ENCODE results near the gene SF3B1.
"Not testable (repeated sequence)": the region's sequence is repeated elsewhere in the genome, so short reads cannot be mapped to it uniquely, and the experiment has no call there.

The SF3B1 gene

DNA sequence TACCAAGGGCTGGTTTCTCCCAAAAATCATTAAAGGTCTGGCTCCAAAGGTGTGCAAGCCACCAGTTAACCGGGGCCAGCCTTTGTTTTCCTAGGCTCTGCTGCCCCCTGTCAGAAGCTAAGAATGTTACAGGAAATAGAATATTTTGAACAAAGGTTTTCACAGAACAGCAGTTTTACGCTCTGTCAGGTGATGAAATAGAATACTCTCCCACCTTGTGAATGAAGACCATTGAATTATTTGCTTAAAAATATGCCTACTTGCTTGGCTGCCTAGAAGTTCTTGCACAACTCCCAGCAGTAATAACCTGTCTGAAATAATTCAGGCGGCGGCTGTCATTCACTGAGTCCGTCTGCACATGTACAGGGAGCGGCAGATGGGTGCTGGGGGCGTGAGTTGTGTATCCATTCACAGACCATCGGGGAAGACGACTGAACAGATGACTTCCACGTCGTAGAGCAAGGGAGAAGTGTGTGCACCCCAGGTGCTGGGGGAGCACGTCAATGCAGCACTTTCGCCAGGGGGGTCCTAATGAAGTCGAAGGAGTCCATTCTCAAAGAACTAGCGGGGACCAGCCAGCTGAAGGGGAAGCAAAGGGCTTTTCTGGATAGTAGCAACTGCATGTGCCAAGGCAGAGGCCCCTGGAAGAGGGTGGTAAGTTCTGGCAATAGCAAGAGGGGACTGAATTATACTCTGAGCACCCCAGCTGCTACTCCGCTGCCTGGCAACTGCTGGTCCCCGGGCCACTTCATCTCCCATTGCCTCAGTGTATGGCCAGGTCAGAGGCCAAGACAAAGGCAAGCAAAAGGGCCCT, 56.1 kb downstream of the SF3B1 start:
- peak; percentile 42 for DNase-seq

DNA sequence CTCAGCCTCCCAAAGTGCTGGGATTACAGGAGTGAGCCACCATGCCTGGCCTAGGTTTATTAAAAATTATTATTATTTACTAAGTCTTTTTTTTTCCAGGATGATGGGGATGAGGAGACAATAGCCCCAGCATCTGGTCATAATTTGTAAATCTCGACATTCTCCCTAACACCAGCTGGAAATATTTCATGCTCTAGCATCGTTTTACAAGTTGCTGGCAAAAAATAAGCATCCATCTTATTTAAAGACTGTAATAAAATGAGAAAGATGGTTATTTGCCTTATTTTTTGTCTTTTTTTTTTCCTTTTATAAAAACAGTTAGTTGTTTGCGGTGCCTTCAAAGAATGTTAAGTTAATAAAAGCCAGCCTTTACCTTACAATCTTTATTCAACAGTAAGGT, 56.7 kb downstream of the SF3B1 start:
- no peak for DNase-seq

DNA sequence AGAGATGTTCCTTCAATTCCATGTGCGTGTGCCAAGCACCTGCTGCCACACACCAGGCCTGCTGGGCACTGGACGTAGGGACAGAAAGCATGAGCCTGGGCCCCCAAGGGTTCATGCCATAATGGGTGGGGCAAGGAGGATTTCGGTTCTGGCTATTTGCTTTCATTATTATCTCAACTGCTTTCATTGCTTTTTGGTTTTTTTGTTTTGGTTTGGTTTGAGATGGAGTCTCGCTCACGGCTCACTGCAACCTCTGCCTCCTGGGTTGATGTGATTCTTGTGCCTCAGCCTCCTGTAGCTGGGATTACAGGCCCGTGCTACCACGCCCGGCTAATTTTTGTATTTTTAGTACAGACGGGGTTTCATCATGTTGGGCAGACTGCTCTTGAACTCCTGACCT, 57.2 kb downstream of the SF3B1 start:
- DNase-seq, result no peak

DNA sequence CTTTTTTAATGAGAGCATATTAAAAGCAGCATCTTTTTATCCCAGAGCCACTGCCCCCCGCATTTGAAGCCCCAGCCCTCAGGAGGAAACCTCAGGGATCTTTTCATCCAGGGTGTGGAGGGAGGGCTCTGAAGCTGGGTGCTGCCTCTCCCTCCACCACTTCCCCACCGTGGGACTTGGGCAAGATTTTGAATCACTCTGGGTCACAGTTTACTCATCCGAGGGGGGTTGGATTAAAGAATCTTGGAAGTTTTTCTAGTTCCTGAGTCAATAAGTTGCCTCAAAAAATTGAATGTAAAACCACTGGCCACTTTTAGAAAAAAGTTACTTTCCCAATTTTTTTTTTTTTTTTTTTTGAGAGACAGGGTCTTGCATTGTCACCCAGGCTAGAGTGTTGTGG, 62.2 kb downstream of the SF3B1 start:
- DNase-seq, result no peak

DNA sequence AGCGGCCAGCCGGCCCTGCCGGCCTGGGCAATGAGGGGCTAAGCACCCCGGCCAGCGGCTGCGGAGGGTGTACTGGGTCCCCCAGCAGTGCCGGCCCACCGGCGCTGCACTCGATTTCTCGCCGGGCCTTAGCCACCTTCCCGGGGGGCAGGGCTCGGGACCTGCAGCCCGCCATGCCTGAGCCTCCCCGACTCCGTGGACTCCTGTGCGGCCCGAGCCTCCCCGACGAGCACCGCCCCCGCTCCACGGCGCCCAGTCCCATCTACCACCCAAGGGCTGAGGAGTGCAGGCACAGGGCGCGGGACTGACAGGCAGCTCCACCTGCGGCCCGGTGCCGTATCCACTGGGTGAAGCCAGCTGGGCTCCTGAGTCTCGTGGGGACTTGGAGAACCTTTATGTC, 64.2 kb downstream of the SF3B1 start:
- not testable (repeated sequence) for DNase-seq

DNA sequence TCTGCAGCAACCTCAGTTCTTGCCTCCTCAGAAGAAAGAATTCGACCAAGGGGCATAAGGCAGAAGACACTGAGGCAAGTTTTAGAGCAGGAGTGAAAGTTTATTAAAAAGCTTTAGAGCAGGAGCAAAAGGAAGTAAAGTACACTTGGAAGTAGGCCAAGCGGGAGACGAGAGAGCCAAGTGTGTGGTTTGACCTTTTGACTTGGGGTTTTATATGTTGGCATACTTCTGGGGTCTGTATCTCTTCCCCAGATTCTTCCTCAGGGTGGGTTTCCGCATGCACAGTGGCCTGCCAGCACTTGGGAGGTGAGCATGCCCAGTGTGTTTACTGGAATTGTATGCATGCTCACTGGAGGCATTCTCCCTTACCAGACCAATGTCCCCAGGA, 64.9 kb downstream of the SF3B1 start:
- no peak for DNase-seq

DNA sequence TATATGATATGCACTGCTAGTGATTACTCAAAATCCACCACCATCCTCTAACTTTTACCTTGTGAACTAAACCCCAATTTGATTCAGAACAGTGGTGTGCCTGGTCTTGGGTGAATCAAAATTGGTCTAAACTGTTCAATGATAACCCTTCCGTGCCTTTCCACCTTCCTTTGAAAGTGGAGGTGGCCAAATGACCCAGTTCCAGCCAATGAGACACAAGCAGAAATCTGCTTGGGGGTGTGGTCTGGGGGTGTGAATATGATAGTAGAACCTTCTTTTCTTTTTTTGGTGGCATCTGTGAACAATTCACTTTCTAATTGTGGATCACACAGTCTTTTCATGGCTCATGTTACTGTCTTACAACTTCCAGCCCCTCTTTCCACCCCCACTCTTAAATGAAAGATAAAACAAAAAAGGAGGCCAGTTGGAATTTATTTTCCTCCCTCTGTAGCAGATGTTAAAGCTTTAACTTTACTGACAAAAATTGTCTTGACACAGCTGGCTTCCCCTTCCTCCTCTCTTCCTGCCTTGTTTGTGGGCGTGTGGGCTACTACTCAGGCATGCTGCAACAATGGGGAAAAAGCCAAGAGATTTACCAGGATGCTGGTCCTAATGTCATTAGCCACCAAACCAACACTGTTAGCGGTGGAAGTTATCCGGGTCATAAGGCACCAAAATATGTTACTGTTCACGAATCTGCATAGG, 65.4 kb downstream of the SF3B1 start:
- DNase-seq, result peak; percentile 36

DNA sequence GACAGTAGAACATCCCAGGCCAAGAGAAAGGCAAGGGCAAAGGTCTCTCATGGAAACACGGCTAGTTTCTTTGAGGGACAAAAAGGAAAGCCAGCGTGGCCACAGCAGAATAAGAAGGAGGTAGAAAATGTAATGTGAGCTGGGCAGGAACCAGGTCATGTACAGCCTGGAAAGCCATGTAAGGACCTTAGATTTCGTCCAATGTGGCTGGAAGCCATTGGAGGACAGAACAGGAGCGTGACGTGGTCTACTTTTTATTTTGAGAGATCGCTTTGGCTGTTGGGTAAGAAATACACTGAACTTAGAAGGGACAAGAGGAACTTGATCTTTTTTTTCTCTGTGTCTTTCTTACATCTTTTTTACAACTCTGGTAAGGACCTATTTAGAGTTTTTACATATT, 66.4 kb downstream of the SF3B1 start:
- no peak for DNase-seq

DNA sequence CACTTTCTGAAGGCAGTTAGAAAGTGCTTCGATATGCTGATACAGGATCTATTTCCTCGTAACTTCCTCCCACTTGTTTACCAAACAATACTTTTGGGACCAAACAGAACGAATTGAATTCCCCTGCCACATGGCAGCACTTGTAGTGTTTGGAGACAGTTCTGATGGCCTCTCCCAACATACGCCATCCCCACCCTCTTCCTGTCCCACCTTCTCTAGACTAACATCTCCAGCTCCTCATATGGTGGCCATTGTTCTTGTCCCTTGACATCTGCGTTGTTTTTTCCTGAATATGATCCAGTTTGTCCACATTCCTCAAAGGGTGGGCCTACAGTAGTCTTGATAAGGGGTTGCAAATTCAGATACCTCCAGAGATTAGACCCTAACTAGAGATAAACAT, 70.8 kb downstream of the SF3B1 start:
- no peak for DNase-seq

DNA sequence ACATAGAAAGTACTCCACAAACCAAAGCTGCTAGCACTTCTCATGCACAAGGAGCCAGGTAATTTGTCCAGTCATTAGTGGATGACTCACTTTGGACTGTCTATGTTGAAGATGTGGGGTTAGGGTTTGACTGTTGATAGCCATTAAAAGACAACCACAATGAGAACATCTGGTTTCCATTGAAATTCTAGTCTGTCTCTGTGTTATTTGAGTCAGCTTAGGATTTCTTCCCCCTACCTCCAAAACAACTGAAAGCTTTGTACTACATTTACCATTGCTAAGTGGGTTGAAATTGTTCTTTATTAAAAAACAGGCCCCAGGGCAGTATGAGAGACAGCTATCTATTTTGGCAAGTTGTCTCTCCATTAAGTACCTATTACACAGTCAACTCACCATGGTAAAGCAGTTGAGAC, 74.1 kb downstream of the SF3B1 start:
- peak; percentile 91 for DNase-seq

DNA sequence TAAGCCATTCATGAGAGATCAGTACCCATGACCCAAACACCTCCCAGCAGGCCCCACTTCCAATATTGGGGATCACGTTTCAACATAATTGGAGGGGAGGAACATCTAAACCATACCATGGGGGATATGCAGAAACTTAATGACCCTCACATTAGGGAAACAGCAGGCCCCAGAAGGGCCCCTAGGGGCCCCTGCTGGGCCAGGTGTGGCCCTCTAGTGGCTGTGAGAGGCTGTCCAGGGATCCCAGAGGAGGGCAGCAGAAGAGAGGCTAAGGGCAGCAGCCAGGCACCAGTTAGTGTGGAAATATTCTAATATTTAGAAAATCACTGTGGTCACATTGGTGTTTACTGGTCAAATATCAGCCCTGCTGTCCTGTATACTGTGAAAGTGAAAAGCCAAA, 75.0 kb downstream of the SF3B1 start:
- DNase-seq, result no peak

DNA sequence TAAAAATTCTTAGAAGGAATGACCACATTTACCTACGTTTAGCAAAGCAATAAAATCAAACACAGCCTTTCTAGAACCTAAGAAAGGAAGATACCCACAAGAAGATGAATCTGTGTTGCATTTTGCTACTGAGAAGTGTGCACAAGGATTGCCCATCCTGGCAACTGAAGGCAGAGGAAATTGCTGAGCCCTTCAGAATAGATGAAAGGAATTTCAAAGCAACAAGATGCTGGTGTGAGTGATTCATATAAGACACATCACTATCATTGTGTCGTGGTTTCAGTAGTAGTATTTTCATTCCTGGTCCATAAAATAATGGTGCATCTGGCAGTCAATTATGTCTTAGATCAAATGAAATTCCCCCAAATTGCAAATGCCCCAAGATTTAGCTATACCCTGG, 75.9 kb downstream of the SF3B1 start:
- peak; percentile 59 for DNase-seq

DNA sequence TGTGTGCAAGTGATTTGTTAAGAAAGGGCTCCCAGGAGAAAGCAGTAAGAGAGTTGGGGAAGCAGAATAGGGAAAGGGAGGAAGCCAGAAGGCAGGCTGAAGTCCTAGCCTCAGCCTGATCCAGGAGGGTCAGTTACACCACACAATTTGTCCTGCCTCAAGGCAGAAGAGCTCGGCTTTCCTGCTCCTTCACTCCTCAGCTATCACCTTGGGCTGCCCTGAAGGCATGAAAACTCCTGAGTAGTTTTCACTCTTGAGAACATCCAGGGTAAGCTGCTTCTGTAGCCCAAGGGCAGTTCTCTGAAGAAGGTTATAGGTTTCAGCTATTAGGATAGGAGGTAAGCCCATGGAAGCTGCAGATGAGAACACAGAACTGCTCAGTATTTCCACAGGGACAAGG, 76.8 kb downstream of the SF3B1 start:
- no peak for DNase-seq

DNA sequence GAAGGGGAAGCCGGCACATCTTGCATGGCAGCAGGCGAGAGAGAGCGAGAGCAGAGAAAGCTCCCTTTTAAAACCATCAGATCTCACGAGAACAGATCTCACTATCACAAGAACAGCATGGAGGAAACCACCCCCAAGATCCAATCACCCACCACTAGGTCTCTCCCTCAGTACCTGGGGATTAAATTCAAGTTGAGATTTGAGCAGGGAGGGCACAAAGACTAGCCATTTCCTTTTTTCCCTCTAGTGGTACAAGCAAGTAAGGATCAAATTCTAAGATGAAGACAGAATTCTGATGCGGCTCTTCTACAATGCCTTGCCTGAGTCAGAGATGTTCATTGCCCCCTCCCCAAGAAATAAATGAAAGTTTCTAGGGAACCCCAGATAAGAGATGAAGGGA, 78.7 kb downstream of the SF3B1 start:
- DNase-seq, result no peak

DNA sequence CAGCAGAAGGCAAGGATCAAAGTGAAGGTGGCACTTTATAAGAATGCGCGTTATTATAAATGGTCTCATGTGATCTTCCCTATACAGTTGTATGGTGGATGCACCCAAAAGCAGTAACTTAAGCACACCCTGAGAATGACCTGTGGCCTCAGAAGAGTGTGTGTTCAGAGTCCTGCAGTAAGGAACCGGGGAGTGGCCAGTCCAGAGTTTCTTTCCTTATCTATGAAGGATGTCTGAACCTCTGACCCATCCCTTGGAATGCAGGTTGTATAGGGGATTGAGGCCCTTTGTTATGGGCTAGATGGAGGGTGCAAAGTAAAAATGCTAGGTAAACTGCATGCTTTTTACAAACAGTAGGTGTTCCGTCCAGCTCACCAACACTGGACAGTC, 80.7 kb downstream of the SF3B1 start:
- no peak for DNase-seq

DNA sequence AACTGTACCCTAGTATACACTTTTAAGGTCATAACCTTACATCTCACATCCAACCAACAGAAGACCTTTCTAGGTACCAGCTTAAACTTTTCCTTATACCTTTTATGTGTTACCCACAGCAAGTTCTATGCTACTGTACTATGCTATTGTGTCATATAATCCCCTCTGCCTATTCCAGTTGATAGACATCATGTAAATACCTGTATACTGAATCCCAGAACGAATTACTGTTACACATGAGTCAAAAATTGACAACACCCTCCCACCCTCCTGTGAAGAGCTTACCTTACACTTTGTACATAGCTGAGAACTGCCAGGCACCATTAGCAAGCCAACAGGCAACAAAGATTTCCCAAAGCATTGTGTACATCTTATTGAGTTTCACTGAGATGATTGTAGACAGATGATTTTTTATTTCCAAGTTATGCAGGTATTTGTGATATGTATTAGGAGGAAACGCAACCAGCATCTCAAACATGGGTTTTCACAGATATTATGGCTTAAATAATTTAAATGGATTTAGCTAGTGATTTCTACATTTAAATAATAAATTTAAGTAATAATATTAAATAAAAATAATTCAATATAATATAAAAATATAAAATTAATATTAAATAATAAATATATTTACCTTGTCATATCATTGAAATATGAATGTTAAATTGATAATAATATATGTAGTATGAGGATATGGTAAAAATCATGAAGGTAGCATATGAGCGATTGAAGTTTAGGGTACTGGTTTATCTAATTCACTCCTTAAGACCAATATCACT, 81.2 kb downstream of the SF3B1 start:
- DNase-seq, result no peak

DNA sequence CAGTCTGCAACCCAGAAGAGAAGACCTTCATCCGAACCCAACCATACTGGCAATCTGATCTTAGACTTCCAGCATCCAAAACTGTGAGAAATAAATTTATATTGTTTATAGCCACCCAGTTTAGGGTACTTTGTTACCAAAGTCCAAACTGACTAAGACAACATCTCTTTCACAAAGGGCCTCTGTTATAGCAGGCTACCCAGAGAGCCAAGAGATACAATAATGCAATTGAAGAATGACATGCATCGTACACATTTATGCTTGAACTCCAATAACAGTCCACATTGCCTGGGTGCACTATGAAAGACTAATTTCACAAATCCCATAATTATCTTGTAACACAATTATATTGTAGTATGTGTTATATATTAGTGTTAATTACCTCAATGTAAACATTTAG, 85.1 kb downstream of the SF3B1 start:
- DNase-seq, result no peak

DNA sequence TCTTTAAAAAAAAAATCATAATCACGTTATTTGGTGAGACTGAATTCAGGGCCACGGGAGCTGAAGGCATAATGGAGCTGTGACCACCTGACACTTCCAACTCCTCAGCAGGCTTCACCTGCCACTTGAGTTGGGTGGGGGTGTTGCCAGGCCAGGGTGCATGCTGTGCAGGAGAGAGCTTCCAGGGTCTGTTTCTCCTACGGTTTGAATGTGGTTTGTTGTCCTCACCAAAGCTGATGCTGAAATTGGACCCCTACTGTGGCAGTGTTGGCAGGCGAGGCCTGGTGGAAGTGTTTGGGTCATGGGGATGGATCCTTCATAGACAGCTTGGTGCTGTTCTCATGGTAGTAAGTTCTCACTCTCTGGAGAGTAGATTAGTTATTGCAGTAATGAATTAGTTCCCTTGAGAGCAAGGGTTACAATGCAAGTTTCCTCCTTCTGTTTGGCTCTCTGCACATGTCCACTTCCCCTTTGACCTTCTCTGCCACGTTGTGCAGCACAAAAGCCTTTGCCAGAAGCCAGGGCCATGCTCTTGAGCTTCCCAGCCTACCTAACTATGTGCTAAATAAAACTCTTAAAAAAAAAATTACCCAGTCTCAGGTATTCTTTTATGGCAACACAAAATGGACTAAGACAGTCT, 86.0 kb downstream of the SF3B1 start:
- DNase-seq, result no peak

DNA sequence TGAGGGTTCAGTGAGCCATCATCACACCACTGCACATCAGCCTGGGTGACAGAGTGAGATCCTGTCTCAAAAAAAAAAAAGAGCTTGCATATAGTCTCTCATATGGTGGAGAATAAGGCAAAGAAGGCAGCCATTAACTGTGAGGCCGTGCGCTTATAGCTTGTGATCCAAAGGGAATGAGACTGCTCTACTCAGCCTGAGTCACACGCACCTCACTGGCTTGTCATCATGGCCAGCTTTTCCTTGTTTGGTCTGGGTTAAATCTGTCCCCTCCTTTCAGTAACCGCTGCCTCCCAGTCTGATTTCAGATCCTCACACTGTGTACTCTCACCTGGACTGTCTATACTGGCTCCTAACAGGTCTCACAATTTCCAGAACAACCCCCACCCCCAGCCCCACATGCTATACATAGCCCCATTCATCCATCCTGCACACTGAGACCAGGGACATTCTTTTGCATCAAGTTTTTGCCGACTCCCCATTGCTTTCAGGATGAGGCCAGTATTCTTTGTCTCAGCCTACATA, 88.9 kb downstream of the SF3B1 start:
- DNase-seq, result no peak

DNA sequence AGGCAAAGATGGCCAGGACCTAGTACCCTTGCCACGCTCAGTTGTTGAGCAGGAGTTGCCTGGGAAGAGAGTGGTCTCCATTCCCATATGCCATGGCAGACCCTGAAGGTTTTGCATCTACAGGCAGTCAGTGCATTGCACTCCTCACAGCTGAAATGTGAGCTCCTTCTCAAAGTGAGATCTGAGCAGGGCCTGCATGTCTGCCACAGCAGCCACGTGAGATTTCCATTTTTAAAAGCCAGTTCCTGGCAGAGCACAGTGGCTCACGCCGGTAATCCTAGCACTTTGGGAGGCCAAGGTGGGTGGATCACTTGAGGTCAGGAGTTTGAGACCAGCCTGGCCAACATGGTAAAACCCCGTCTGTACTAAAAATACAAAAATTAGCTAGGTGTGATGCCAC, 90.9 kb downstream of the SF3B1 start:
- DNase-seq, result not testable (repeated sequence)

DNA sequence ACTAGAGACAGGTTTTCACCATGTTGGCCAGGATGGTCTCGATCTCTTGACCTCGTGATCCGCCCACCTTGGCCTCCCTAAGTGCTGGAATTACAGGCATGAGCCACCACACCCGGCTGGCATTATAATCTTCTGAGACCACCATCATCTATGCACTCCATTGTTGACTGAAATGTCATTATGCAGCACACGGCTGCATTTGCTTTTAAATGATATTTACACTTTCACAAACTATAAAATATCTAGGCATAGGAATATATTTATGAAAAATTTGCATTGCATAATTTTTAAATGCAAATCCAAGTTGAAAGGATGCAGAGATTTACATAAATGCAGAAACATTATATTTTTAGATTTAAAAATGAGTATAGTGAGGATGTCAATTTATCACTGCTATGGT, 94.2 kb downstream of the SF3B1 start:
- no peak for DNase-seq
